Activated T-cell treated with anti-CD3 and anti-CD28 coated beads for 48 hours (primary cell): ENCODE data around the gene PCBD2.
"Not testable (repeated sequence)": the region's sequence is repeated elsewhere in the genome, so short reads cannot be mapped to it uniquely, and the experiment has no call there.

Experiments used
- DNase-seq: peaks from one replicate; pipeline ENCODE4 v3.0.0-alpha.2; 2020; ENCODE audit warnings: low read depth

The PCBD2 gene

DNA sequence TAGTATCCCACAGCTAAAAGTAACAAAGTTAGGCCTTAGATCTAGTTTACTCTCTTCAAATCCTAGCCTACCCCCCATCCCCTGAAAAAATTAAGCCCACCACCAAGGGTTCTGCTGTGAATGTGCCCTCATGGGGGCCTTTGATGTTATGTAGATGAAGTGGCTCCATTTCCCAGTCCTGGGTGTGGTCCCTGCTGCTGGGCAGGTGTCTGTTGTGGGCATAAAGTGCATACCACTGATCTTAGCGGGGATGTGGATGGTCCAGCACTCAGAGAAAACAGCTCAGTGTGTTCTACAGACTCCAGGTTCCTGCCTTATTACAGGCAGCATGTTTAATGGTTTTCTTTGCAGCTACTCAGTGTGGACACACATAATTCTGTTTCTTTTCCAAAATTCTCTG, 1.9 kb downstream of the PCBD2 start:
- DNase-seq = no peak

DNA sequence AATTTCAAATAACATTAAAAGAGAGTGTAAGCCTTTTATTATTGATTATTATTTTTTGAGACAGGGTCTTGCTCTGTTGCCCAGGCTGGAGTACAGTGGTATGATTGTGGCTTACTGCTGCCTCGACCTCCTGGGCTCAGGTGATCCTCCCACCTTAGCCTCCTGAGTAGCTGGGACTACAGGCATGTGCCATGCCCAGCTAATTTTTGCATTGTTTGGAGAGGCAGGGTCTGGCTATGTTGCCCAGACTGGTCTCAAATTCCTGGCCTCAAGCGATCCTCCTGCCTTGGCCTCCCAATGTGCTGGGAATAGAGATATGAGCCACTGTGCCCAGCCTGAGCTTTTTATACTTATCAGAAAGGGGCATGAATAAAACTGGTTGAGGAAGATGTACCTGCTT, 5.8 kb downstream of the PCBD2 start:
- not testable (repeated sequence) for DNase-seq

DNA sequence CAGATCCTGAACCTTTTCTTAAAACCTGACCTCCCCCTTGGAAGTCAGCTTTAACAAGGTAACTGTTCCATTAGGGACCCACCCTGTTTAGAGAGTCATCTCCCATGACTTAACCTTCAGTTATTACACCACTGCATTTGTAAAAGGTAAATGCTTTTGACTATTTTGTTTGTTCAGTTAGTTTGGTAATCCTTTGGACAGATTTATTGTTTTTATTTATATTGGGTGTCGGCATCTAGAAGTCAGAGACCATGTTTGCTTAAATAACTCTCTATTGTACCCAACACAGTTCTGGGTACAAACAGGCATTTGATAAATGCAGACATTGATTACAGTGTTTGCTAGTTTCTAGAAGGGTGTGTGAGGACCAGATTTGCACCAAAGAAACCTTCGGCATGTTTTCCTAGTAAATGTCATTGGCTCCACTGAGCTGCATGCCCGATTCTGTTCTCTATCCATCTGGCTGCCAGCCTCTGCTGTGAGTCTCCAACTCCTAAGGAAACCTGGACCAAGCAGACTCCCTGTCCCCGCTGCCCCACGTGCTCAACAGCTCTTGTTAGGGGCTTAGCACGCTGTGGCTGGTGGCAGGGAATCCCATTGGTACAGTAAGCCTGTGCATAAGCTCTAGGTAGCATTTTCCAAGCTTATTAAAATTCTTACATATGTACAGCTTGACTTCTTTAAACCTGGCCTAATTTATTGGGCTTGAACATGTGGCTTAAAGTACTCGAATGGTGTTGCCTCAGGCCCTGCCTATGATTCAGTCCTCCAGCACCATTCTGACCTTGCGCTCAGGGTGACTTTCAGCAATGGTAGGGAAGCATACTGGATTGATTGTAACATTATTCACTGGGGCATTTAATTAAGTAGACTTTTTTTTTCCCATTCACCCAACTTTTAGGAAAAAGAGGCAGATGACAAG, 6.6 kb downstream of the PCBD2 start:
- DNase-seq = no peak

DNA sequence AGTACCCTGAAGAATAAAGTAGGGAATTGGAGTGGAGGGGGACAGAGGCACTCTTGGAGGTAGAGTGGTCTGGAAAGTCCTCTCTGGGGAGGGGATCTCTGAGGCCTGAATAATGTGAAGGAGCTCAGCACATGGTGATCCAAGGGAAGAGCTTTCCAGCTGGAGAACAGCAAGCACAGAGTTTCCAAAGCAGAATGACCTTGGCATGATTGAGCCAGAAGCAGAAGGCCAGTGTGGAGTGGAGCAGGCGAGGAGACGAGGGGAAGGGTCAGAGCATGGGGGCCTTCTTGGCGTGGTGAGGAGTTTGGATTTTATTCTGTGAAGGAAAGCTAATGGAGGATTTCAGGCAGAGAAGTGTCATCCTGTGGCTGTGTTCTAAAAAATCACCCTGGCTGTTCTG, 8.3 kb downstream of the PCBD2 start:
- DNase-seq = no peak

DNA sequence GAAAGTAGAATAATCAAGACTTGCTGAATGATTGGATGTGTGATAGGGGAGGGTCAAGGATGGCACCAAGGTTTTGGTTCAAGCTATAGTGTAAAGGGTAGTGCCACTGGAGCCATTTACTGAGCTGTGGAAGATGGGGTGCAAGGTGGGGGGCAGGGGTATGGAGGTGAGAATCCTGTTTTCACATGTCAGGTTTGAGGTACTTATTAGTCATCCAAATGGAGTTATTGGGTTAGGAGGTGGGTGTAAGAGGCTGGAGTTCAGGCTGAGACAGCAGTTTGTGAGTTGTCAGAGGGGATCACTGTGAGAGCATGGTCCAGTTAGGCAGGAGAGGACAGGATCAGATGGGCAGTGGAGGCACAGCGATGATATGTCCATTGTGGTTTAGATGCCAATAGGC, 8.9 kb downstream of the PCBD2 start:
- DNase-seq = no peak

DNA sequence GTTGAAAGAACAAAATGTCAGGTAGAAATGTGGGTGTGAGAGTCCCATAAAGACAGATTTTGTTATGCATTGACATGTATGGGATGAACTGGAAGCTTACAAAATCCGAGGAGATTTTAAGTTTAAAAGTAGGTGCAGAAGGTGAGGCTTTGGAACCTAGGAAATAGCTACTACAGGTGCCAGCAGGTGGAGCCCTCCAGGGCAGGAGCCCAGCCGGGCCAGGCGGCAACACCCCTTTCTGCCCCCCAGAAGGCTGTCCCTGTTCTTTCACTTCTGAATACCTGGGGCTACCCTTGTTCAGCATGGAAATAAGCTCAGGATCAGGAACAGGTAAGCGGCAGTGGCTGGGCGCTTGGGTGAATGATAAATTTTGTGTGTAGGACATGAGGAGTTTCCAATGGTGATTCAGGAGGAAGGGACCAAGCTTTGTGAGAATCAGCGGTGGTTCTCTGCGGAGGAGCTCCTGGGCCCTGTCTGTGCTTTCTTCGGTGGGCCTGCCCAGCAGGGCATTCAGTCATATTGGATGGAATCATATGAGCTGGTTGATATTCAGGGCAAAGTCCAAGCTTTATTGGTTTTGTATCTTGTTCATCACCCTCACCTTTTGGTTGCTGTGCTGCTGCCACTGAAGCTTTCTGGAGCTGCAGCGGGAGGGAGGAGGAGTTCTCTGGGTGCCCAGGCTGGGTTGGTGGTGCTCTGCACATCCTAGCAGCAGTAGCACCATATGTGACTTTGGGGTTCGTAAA, 12.3 kb downstream of the PCBD2 start:
- no peak for DNase-seq

DNA sequence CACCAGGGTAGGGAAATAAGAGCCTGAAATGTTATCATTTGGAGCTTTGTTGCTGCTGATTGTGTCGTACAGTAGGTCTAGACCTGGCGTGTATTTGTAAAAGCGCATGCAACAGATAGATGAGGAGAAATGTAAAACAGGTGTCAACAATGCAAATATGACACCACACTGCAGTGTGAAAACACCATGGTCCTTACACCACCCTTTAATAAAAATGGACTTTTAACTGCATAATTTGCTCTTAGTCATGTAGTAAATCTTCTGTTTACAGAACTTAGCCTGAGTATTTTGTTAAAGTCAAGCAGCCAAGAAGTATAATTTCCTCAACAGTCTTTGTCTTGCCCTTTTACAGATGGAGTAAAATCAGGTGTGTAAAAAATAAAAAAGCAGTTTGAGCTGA, 13.9 kb downstream of the PCBD2 start:
- DNase-seq = no peak

DNA sequence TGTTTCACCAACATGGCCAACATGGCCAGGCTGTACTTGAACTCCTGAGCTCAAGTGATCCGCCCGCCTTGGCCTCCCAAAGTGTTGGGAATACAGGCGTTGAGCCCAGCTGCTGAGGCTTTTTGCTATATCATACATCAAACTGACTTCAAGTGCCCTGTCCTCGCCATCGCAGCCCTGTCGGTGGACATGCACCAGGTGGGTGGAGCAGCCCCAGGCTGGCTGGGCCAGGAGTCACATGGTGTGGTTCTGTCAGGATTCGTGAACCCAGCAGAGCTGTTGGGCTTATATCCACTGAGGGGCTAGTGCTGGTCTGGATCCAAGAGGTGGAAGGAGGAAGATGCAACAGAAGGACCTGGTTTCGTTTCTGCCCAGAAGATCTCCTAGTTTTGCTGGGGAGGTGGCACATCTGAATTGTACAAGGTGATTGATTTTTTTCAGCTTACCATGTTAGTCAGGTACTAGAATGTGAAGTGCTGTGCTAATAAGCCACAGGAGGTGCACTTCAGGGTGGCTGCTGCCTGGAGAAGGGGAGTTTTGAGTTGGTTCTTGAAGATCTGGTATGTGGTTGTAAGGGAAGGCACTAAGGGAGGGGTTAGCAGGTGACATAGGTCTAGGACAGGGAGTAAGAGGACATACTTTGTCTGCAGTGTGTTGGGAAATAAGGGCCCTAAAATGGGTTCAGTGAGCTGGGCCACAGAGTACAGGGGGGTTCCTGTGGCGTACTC, 16.1 kb downstream of the PCBD2 start:
- no peak for DNase-seq

DNA sequence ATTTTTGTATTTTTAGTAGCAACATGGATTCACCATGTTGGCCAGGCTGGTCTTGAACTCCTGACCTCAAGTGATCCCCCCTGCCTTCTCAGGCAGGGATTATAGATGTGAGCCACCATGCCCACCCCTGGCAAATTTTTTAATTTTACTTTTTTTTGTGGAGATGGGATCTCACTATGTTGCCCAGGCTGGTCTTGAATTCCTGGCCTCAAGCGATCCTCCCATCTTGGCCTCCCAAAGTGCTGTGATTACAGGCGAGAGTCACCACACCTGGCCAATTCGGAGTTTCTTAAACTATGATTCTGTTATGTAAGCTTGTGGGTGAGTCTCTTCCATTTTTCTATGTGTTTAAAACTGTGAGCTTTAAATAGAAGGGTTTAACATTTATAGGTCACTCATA, 27.6 kb downstream of the PCBD2 start:
- DNase-seq = no peak

DNA sequence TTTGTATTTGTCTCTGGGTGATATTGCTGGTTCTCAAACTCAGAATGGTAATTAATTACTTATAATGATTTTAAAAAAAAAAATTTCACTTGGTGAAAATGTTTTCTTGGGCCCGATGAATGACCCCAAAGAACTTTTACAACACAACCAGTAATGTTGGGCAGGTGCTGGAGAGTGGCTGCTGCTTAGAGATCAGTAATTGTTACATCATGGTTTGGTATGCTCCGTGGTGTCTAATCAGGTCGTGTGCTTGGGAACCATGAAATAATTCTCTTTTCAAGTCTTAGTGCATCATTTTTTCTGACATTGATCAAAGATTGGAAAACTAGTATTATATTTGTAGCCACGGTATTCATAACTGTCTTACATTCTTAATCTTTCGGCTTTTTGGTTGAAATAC, 29.3 kb downstream of the PCBD2 start:
- no peak for DNase-seq

DNA sequence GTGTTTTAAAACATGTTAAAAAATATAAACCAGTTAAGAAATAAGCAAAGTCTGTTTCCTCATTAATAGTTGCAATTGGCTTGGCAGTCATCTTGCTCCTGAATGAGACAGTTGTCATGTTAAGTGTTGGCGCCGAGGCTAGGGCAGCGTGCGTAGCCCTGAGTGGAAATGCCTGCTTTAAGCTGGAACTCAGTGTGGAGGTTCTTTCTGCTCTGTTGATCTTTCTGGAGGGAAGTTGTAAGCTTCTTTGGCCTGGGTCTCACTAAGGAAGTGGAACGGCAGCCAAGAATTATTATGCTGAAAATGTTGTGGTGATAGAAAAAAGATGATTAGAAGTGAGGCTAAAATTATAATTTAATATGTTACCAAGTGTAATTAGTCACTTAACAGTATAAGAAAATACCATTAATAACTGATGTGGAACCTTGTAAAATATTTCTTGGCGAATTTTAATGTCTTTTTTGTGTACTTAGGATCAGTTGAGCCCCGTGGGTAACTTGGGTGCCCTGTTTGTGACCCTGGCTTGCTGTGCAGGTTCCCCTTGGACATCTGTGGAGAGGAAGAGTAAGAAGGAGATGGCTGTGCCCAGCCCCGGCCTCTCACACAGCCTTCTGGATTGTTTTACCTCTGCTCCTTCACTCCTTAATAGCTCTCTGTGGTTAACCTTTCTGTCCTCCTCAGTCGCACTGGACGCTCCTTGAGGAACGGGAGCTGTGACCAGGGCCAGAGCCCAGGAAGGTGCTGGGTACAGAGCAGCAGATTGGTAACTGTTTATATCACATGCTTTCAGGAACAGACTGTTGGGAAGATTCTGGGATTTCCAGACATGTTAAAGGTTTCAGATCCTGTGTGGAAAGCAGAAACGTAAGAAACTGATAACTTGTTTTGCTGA, 31.0 kb downstream of the PCBD2 start:
- DNase-seq = no peak

DNA sequence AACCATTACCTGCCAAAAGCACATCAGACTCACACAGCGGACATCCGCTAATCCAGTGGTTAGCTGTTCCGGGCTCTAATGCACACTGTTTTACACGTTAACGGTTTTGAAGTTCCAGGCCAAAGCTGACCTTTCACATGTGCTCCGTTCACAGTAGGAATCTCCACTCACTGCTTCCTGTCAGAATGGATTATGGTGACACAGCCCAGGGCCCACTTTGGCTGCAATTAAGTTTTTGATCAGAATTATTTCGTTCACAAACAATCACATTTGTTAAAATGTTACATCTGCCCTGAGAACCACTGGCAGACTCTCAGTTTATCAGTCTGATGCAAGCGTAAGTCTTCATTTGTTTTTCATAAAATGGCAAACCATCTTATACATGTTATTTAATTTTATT, 32.6 kb downstream of the PCBD2 start:
- no peak for DNase-seq

DNA sequence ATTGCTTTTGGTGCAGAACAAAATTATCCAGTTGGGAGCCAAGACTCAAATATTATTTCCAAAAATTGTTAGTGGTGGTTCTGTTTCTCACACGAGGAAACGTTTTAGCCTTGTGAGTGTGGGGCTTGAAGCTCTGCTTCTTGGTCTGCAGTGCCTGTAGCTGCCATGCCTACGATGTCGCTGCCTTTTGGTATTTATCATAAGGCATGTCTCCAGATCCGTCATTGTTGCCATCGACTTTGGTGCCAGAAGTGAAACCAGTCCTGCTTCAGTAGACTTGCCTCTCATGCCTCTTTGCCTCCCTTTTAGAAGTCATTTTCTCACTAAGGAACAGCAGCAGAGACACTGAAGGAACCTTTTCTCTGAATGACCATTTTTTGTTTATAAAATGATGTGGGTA, 33.1 kb downstream of the PCBD2 start:
- no peak for DNase-seq

DNA sequence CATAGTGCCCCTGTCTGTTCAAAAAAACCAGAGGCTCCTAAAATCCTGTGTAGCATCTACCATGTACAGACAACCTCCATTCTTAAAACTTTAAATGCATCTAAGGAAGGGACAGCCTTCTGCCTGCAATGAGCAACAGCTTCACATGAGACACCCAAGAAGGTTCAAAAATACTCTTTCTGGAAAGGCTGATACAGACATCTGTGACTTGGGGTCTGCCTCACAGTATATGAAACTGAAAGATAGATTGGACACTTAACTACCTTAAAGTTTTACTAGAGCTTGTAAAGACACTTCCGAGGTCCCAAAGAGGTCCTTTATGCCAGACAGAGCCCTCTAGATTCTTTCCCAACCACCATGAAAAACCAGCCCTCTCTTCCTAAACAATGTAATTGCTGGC, 34.6 kb downstream of the PCBD2 start:
- DNase-seq = no peak

DNA sequence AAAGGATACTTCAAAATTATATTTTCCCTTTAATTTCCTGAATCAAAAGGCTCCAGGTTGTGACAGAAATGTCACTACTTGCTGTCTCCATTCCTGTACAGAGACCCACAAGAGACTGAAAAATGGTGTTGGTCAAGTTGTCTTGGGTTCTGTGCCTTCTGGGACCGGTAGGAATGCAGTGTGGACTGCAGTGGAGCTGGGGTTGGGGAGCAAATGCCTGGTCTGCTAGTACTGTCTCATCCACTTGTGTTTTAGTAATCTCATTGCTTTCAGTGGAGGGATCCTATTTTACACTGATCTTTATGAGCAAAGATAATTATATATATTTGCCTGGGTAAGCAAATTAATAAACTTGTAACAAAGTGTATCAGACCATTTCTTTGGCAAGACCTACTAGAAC, 38.6 kb downstream of the PCBD2 start:
- no peak for DNase-seq

DNA sequence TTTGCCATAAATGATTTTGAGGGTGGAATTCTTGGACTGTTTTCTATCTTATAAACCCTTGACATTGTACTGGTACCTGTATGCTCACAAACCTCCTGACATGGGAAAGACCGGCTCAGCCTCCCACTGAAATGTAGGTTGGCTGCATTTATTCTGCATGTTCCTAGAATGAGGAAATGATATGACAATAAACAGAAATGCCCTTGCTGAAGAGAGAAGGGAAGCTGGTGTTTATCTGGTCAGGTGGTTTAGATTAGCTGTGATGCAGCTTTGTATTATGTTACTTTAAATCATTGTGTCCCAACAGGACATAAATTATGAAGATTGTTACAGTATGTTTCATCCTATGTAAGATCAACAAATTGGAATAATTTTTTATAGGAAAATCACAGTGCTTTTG, 39.7 kb downstream of the PCBD2 start:
- DNase-seq = no peak

DNA sequence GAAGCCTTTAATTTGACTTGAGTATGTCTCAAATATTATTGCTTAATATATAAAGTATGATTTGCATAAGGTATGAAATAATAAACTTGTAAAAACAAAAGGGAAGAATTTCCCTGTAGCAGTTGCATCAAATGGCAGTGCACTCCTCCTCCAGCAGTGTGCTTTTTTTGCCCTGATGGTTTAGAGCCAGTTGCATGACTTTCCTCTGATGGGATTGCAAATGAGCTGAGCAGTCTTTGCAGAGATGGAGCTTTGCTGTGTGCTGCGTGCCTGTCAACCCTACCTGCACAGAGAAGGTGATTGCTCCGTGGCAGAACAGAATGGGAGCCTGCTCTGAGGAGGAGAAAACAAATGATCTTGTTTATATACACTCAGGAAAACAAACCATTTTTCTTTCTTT, 40.1 kb downstream of the PCBD2 start:
- no peak for DNase-seq

DNA sequence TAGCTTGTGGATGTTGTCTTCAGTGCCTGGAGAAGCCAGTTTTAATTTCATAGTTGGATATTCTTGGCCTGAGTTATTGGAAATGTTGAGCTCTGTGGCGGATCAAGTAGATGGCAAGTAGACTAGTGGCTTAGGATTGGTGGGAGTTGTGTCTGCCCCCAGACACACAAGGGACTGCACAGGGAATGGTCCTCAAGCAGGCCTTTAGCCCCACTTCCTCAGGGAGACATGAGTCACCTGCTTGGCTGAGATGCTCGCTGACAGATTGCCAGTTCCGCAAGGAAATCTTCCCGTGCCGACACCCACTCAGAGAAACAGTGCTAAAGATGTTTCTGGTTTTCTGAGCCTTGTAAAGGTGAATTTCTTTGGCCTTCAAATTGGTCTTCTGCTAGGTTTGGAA, 44.0 kb downstream of the PCBD2 start:
- no peak for DNase-seq

DNA sequence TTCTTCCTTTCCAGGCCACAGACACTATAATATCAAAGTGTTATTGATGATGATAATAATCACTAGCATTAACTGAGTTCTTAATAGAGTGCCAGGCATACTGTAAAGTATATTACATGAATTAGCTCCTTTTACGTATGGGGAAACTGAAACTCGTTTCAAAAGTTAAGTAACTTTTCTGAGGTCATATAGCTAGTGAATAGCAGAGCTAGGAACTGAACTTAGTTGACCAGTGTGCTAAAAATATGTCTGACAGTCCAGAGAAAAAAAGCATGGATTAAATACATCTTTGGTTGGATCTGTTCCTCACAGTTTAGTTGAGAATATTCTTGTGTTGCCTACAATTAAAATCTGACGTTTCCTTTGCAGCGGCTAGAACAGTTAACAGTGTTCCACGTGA, 44.4 kb downstream of the PCBD2 start:
- no peak for DNase-seq

DNA sequence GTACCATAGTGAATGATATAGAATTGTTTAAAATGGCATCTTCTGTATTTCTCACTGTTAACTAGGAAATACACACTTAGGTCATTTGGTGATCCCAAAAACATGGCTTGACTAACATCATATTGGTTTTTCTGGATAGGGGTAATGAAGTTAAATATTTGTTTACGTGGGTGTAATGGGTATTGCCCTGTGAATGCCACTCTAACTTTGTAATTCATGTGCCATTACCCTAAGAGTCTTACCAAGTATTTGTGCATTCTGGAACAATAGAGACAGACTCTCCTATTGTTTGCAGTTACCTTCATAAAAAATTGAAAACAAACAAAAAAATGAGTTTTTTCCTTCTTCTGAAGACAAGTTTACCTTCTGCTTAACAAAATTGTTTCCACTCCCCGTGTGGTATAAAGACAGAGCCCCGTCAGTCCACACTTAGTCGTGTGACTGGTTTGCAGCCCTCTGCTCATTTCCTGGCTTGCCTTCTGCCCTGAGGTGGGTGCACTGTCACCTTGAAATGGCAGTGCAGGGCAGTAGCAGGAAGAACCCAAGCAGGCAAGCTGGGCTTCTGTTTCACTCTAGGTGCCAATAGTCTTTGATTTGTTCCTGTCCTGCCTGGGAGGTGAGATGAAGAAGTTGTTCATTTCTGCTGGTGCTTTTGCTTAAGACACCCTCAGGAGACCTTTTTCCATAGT, 53.1 kb downstream of the PCBD2 start:
- no peak for DNase-seq

DNA sequence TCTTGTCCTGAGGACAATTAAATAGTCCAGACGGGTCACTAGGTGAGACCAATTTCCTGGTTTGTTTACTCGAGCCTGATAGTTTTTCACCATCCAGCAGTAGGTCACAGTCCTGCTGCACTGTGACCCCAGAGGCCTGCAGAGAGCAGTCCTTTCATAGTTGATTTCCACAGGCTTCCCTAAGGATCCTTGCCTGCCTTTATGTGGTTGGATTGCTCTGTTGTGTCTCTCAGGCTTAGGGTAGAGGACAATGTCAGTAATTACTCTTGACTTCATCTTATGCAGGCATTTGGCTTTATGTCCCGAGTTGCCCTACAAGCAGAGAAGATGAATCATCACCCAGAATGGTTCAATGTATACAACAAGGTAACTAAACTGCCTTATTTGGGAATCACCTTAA, 53.8 kb downstream of the PCBD2 start:
- DNase-seq = no peak
